Heart left ventricle (tissue), 13 donors: Measurements from ENCODE around the gene MGP.

Experiments used
- POLR2A ChIP-seq, 2 donors: fragments of 450-650 bp; IDR thresholded peaks; one replicate each; pipeline ENCODE4 v1.6.1; 2017; ENCODE audit warnings: antibody characterized with exemption in 2 of 2, mild to moderate bottlenecking in 2 of 2, moderate library complexity in 2 of 2
- TF ChIP-seq, protein P1 (sequence below), 12 donors: fragments of 200-600 bp; sonication (generic) in 4 of 12; IDR thresholded peaks; one replicate each; pipeline versions ENCODE4 v1.5.0 to v1.8.0; 2018 to 2022; ENCODE audit warnings: antibody characterized with exemption in 12 of 12, mild to moderate bottlenecking in 5 of 12
- donor health status: ischemic (EF 13 %, LVEDD 7.1; RV severe dilation, severe dysfunction).
- donor health status: DM: no; HTN: yes; CAD: no.
- donor health status: DM: no; HTN: no; CAD: no.
- donor health status: ischemic (EF 25% LVEDD 6.9; RV normal size, moderate dysfunction).
- donor health status: ischemic (EF 25% LVEDD 5.7; RV mildly dilated, moderate dysfunction).
- donor health status: ischemic (EF 35%, LVEDD 5.7; RV mildly dilated, moderate dysfunction).
- donor health status: nonischemic (EF 11% LVEDD 7.7; RV severe dilation, severe dysfunction).
- donor health status: DM: yes; HTN: yes; CAD: no.
- donor health status: PGD.
- donor health status: ischemic (EF 29% LVEDD 5.4; RV normal size, mild dysfunction).
- donor health status: nonischemic (EF 23%, LVEDD 6.1; RV moderate dilation, normal function).

DNA sequence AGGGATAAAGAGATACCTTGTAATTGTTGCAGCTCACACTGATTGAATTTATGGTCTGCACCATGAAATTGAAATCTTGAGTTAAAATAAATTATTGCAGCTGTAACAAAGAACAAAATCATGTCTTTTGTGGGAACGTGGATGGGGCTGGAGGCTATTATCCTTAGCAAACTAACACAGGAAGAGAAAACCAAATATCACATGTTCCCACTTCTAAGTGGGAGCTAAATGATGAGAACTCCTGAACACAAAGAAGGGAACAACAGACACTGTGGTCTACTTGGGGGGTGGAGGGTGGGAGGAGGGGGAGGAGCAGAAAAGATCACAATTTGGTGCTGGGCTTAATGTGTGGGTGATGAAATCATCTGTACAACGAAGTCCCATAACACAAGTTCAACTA lies 30.1 kb upstream of the MGP start:
- TF ChIP-seq, protein P1, sequence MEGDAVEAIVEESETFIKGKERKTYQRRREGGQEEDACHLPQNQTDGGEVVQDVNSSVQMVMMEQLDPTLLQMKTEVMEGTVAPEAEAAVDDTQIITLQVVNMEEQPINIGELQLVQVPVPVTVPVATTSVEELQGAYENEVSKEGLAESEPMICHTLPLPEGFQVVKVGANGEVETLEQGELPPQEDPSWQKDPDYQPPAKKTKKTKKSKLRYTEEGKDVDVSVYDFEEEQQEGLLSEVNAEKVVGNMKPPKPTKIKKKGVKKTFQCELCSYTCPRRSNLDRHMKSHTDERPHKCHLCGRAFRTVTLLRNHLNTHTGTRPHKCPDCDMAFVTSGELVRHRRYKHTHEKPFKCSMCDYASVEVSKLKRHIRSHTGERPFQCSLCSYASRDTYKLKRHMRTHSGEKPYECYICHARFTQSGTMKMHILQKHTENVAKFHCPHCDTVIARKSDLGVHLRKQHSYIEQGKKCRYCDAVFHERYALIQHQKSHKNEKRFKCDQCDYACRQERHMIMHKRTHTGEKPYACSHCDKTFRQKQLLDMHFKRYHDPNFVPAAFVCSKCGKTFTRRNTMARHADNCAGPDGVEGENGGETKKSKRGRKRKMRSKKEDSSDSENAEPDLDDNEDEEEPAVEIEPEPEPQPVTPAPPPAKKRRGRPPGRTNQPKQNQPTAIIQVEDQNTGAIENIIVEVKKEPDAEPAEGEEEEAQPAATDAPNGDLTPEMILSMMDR (IDR thresholded peaks at IDR 0.05): no peak
- TF ChIP-seq POLR2A (IDR thresholded peaks at IDR 0.05): no peak
